GM18499 (cell line): ENCODE measurements around the gene CUL1.

Experiments
- ATAC-seq: cut with Tn5 transposase; IDR thresholded peaks from one replicate; pipeline ENCODE4 v1.9.1; 2021; ENCODE audit warnings: moderate number of reproducible peaks; ENCODE audit not compliant: insufficient read depth, unreplicated experiment

CUL1 gene

GRCh38 chr7:148796841-148797240, 98.1 kb downstream of the CUL1 start:
- ATAC-seq = no peak

DNA sequence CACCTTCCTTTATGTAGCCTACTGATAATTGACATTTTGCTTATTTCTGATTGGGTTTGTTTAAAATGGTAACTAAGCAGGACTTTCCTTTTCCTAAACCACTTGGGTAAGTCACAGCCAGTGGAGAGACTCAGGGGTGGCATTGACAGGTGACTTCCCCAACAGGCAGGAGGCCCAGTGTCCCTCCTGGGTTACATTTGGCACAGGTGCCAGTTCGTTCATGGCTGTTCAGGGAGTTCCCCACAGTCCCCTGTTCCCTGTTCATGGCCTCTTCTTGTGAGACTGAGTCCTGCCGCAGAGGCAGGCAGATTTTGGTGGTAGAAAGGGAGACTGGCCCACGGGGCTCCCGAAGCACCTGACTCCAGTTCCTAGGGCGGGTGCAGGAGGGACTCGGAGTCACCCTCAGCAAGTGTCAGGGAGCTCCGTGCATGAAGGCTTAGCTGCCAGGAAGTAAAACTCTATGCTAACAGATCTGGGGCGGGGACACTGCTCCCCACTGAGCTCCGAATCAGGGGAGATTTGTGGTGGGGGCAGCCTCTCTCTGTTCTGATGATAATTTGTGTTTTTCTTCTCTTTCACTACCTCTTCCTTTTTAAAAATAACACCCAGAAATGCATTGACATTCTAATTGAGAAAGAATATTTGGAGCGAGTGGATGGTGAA, 101.3 kb downstream of the CUL1 start:
- ATAC-seq = no peak

DNA sequence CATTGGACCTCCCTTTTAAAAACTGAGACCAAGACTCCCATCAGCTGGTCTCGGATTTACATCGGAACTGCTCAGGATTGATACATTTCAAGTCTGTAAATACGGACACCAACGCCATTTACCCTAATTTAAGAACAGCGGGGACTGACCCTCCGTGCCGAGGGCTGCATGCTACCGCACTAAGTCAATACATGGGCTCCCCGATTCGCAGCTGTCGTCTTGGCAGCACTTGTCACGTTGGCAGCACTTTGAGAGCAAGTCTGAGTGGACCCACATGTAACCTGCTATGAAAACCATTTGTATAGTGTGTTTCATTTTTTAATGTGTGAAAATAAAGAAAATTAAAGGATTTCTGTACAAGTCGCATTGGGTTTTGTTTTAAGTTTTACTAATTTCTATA, 102.0 kb downstream of the CUL1 start:
- ATAC-seq = no peak

DNA sequence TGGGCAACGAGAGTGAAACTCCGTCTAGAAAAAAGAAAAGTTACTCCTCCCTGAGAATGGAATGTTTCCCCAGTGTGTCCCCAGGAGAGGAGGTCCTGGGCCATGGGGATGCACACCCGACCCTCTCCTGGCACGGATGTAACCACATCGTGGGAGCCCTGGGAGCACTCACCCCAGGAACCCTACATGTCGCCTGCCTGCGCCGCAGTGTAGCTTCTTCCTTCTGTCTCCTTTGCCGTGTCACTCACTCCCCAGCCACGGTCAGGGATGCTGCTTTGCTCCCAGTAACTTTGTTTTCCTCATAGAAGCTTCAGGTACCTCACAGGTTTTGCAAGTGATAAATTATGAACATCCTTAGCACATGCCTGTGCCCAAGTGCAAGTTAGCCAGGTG, 103.4 kb downstream of the CUL1 start:
- ATAC-seq = no peak

DNA sequence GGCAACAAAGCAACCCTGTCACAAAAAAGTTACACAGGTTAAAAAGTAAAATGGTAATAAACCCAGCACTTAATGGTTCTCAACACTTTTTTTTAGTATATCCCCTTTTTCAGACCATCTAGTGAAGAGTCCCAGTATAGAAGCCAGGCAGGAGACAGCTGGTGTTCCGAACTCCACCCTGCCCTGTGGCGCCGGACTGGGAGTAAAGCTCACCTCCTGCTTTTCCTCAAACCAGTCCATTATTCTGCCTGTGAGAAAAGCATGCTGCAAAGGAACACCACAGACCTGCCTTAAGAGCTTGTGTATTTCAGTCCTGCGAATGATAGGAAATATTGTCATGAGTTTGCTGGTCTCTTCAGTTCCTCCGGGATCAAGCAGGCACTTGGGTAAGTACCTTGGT, 104.4 kb downstream of the CUL1 start:
- no peak for ATAC-seq

GRCh38 chr7:148804343-148805235, 105.9 kb downstream of the CUL1 start:
- no peak for ATAC-seq

DNA sequence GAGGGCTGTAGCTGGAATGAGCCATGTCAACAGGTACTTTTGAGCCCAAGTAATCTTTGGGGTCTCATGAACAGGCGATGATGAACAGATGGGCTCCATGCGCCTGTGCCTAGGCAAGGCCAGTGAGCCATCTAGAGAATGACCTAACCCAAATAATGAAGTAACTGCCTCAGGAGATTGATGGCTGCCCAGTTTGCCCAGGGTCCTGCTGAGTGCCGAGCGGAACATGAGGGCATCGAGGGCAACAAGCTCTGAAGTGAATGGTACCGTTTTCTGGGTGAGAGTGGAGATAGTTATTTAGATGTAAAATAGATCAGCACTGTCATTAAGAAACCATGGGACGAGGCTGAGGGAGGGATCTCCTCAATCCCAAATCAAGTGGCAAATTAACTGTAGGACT, 107.5 kb downstream of the CUL1 start:
- ATAC-seq = no peak

GRCh38 chr7:148807436-148807835, 108.7 kb downstream of the CUL1 start:
- ATAC-seq = no peak

GRCh38 chr7:148809856-148810255, 111.2 kb downstream of the CUL1 start:
- ATAC-seq = no peak

DNA sequence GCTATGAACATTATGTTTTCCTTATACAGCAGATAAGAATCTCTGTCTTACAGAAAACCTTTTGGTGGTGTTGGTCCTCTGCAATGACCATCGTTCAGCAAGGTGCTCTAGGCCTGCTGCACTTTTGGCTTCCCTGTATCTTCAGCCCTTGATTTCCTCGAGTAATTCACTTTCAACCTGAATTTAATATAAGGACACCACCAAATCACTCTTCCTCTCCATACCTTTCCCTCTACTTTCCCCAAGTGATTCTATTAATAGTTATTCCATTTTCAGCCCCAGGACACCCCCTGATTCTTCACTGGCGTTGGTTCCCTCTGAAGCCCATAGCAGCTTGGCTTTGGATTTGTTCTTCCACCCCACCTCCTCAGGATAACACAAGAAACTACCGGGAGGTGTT, 113.2 kb downstream of the CUL1 start:
- no peak for ATAC-seq

GRCh38 chr7:148813890-148814289, 115.2 kb downstream of the CUL1 start:
- no peak for ATAC-seq

GRCh38 chr7:148814922-148815559, 116.3 kb downstream of the CUL1 start:
- no peak for ATAC-seq

DNA sequence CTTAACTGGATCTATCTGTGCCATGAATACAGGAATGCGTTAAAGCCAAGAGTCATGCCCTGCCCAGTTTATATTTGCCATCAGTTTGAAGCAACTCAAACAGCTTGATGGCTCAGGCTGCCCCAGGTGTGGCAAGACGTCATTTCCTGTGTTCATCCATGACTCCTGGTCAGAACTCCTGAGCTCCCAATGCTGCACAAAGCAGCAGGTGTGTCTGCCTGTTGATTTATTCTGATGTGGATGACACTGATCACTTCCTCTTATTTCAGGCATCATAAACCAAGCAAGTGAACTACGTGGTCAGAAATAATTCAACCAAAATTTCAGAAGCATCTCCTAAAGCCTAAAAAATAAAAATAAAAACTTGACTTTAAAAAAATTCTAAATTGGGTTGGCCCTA, 116.9 kb downstream of the CUL1 start:
- no peak for ATAC-seq

- no peak for ATAC-seq
These were observed 121.1 kb downstream of the CUL1 start for GRCh38 chr7:148819697-148820360.

GRCh38 chr7:148821422-148821821, 122.7 kb downstream of the CUL1 start:
- no peak for ATAC-seq

GRCh38 chr7:148824864-148825263, 126.2 kb downstream of the CUL1 start:
- no peak for ATAC-seq

GRCh38 chr7:148825338-148825737, 126.6 kb downstream of the CUL1 start:
- no peak for ATAC-seq

GRCh38 chr7:148828965-148829364, 130.3 kb downstream of the CUL1 start:
- no peak for ATAC-seq

- no peak for ATAC-seq
These were observed 132.4 kb downstream of the CUL1 start for GRCh38 chr7:148830897-148831692.

GRCh38 chr7:148831782-148832181, 133.1 kb downstream of the CUL1 start:
- no peak for ATAC-seq
